ENCODE results near the gene SLC25A29.
A peak's percentile ranks its signal among the peaks of the same experiment; 100 is the strongest.

DNA sequence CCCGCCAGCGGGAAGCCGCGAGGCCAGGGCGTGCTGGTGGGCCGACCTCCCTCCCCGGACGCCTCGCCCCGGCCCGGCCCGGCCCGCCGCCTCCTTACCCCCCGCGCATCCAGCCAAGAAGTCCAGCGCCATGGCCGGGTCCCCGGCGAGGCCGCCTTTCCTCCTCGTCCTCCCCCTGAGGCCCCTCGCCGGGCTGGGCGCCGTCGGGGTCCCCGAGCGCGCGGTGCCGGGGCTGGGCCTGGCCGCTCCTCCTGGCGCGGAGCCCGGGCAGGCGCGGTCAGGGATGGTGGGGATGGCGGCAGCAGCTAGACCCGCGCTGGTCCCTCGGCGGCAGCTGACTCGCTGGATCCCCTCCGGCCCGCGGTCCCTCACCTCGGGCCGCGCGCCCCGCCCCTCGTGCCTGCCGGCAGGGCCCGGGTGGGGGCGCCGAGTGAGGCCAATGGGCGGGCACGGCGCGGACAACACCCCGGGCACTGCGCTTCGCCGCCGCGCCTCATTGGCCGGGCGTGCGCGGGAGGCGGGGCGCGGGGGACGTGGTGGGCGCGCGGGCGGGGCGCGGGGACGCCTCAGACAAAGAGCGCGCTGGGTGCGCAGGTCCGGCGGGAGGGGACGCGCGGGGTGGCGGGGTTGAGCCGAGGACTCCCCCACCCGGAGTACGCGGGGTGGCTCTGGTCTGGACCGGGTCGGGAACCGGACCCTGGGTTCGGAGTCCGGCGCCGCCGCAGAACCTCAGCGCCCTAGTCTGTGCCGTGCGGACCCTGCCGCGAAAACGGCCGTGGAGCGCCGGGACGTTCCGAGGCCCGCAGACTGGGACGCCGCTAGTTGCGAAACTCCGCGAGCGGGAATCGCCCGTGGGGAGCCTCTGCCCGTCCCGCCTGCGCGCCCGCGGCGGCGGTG is at the start of gene SLC25A29:
- TF ChIP-seq EP300 (IDR thresholded peaks at IDR 0.05) = peak in 1 of 4 donors; percentile 27
- TF ChIP-seq POLR2A (IDR thresholded peaks at IDR 0.05) = peak; percentile 42 to 62

All from sigmoid colon (tissue), 4 donors.